H9 (cell line): ENCODE results near the gene CACNA1F. TPM values are rescaled to one million over a fixed set of nuclear protein-coding genes. Genes with fewer than 3 reads are reported as not detected.

Experiments used
- DNase-seq: peaks from one replicate; pipeline ENCODE4 v3.0.0-alpha.2; 2017
- H2AFZ ChIP-seq: one replicate; pipeline ENCODE4 v1.6.1; 2013; ENCODE audit warnings: mild to moderate bottlenecking, low read length, control low read depth, moderate library complexity
- H2AK5ac ChIP-seq: 2 replicates; pipeline ENCODE4 v1.6.1; 2013; ENCODE audit warnings: low read length, control low read depth, mixed read lengths; ENCODE audit not compliant: insufficient read length
- H2BK120ac ChIP-seq: one replicate; pipeline ENCODE4 v1.6.1; 2013; ENCODE audit warnings: low read depth, mild to moderate bottlenecking, low read length, control low read depth, inconsistent platforms; ENCODE audit not compliant: poor library complexity, severe bottlenecking
- H2BK12ac ChIP-seq: 2 replicates; pipeline ENCODE4 v1.6.1; 2013; ENCODE audit warnings: low read length, control low read depth, mixed read lengths, low read depth; ENCODE audit not compliant: insufficient read length
- H2BK15ac ChIP-seq: 2 replicates; pipeline ENCODE4 v1.6.1; 2013; ENCODE audit warnings: low read depth, low read length, control low read depth
- H2BK20ac ChIP-seq: one replicate; pipeline ENCODE4 v1.6.1; 2013; ENCODE audit warnings: low read depth, mild to moderate bottlenecking, low read length, control low read depth, inconsistent platforms; ENCODE audit not compliant: poor library complexity, severe bottlenecking
- H2BK5ac ChIP-seq: 2 replicates; pipeline ENCODE4 v1.6.1; 2013; ENCODE audit warnings: low read length, control low read depth, mixed read lengths; ENCODE audit not compliant: insufficient read length
- H3K14ac ChIP-seq: 2 replicates; pipeline ENCODE4 v1.6.1; 2013; ENCODE audit warnings: low read length, control low read depth; ENCODE audit not compliant: insufficient read depth
- H3K18ac ChIP-seq: 2 replicates; pipeline ENCODE4 v1.6.1; 2013; ENCODE audit warnings: low read depth, mild to moderate bottlenecking, mixed read lengths, low read length, control low read depth; ENCODE audit not compliant: insufficient read length
- H3K23ac ChIP-seq: 2 replicates; pipeline ENCODE4 v1.6.1; 2013; ENCODE audit warnings: low read length, control low read depth, mixed read lengths, low read depth; ENCODE audit not compliant: insufficient read length
- H3K23me2 ChIP-seq: 2 replicates; pipeline ENCODE4 v1.6.1; 2013; ENCODE audit warnings: low read depth, mild to moderate bottlenecking, mixed read lengths, low read length, control low read depth; ENCODE audit not compliant: insufficient read length, poor library complexity, severe bottlenecking
- H3K27ac ChIP-seq: 2 replicates; pipeline ENCODE4 v1.5.1; 2013; ENCODE audit warnings: low read length, control low read depth, mixed read lengths, low read depth; ENCODE audit not compliant: insufficient read length
- H3K27me3 ChIP-seq: 2 replicates; pipeline ENCODE4 v1.6.1; 2013; ENCODE audit warnings: low read length, control low read depth, inconsistent platforms; ENCODE audit not compliant: insufficient read depth
- H3K4ac ChIP-seq: 2 replicates; pipeline ENCODE4 v1.6.1; 2013; ENCODE audit warnings: low read depth, mild to moderate bottlenecking, control low read depth, inconsistent platforms, low read length, moderate library complexity
- H3K4me1 ChIP-seq: 2 replicates; pipeline ENCODE4 v1.6.1; 2013; ENCODE audit warnings: low read length, control low read depth, inconsistent platforms; ENCODE audit not compliant: insufficient read depth
- H3K4me2 ChIP-seq: 2 replicates; pipeline ENCODE4 v1.6.1; 2013; ENCODE audit warnings: low read length, control low read depth, mixed read lengths; ENCODE audit not compliant: insufficient read length, insufficient read depth
- H3K56ac ChIP-seq: 2 replicates; pipeline ENCODE4 v1.6.1; 2013; ENCODE audit warnings: low read depth, mild to moderate bottlenecking, mixed read lengths, low read length, control low read depth; ENCODE audit not compliant: insufficient read length
- H3K79me1 ChIP-seq: 2 replicates; pipeline ENCODE4 v1.6.1; 2013; ENCODE audit warnings: low read depth, mild to moderate bottlenecking, moderate library complexity, low read length, control low read depth, inconsistent platforms; ENCODE audit not compliant: insufficient read depth, poor library complexity, severe bottlenecking
- H3K79me2 ChIP-seq: 2 replicates; pipeline ENCODE4 v1.6.1; 2013; ENCODE audit warnings: low read length, control low read depth, inconsistent platforms; ENCODE audit not compliant: insufficient read depth
- H3K9ac ChIP-seq: 2 replicates; pipeline ENCODE4 v1.6.1; 2013; ENCODE audit warnings: low read length, control low read depth, mixed read lengths; ENCODE audit not compliant: insufficient read length; ENCODE audit errors: extremely low read depth
- H3K9me3 ChIP-seq: one replicate; pipeline ENCODE4 v1.6.1; 2013; ENCODE audit warnings: low read depth, low read length, inconsistent platforms; ENCODE audit not compliant: control insufficient read depth
- H3T11ph ChIP-seq: one replicate; pipeline ENCODE4 v1.6.1; 2013; ENCODE audit warnings: mild to moderate bottlenecking, low read length, control low read depth, inconsistent platforms
- H4K20me1 ChIP-seq: one replicate; pipeline ENCODE4 v1.6.1; 2013; ENCODE audit not compliant: control insufficient read depth, insufficient read length, insufficient read depth
- H4K5ac ChIP-seq: 2 replicates; pipeline ENCODE4 v1.6.1; 2013; ENCODE audit warnings: low read depth, mild to moderate bottlenecking, mixed read lengths, low read length, control low read depth; ENCODE audit not compliant: insufficient read length
- H4K8ac ChIP-seq: replicated peaks from 2 replicates; pipeline ENCODE4 v1.6.1; 2013; ENCODE audit warnings: low read length, control low read depth, mixed read lengths, low read depth; ENCODE audit not compliant: insufficient read length
- H4K91ac ChIP-seq: 2 replicates; pipeline ENCODE4 v1.6.1; 2013; ENCODE audit warnings: low read depth, mild to moderate bottlenecking, moderate library complexity, mixed read lengths, low read length, control low read depth; ENCODE audit not compliant: insufficient read length
- H3K27ac Mint-ChIP-seq, 3 experiments: 2 replicates in 2 of 3; 3 replicates in 1 of 3; pipeline ENCODE4 v1.8.0; 2020 to 2021; ENCODE audit warnings: mixed read lengths in 3 of 3, mild to moderate bottlenecking in 1 of 3, moderate library complexity in 1 of 3
- H3K27me3 Mint-ChIP-seq: 2 replicates; pipeline ENCODE4 v1.8.0; 2021; ENCODE audit warnings: low read depth, mild to moderate bottlenecking, moderate library complexity, mixed read lengths
- H3K36me3 Mint-ChIP-seq, 3 experiments: 2 replicates in 2 of 3; 3 replicates in 1 of 3; pipeline ENCODE4 v1.8.0; 2020 to 2021; ENCODE audit warnings: low read depth in 3 of 3, mixed read lengths in 3 of 3; ENCODE audit not compliant: insufficient read depth in 1 of 3
- H3K4me1 Mint-ChIP-seq, 2 experiments: 2 replicates each; pipeline ENCODE4 v1.8.0; 2020; ENCODE audit warnings: mixed read lengths in 2 of 2
- H3K4me3 Mint-ChIP-seq, 2 experiments: 2 replicates in 1 of 2; 3 replicates in 1 of 2; pipeline ENCODE4 v1.8.0; 2020 to 2021; ENCODE audit warnings: mild to moderate bottlenecking in 2 of 2, mixed read lengths in 2 of 2, moderate library complexity in 1 of 2
- H3K9me3 Mint-ChIP-seq, 2 experiments: 2 replicates in 1 of 2; 3 replicates in 1 of 2; pipeline ENCODE4 v1.8.0; 2020; ENCODE audit warnings: mild to moderate bottlenecking in 2 of 2, mixed read lengths in 2 of 2, moderate library complexity in 1 of 2
- WGBS: extraction: QIAGEN DNeasy Blood & Tissue Kit; methylation state at CpG from one replicate; pipeline ENCODE4 v1.1.7; 2013; ENCODE audit warnings: missing lambda C conversion rate, low lambda C conversion rate, mixed read lengths; ENCODE audit not compliant: insufficient read length; ENCODE audit errors: extremely low coverage; 5-methylcytosine and 5-hydroxymethylcytosine counted together
- total RNA-seq: library from RNA; stranded (reverse); gene quantifications from 2 replicates; pipeline ENCODE4 v1.2.1, GENCODE V29; 2021
- TF ChIP-seq, protein P1 (sequence below): fragments of 200-600 bp; sonication (generic); conservative IDR thresholded peaks from 3 replicates; pipeline ENCODE4 v1.8.0; 2021; ENCODE audit warnings: antibody characterized with exemption, mild to moderate bottlenecking

The CACNA1F gene
- total RNA-seq, 1 experiment from 2014 or later, result 1.4 TPM

GRCh38 chrX:49202022-49202421 is 31.1 kb downstream of the CACNA1F start:
- Histone ChIP-seq H3K4me2 (no peak overlapping the region), H3K4ac (no peak overlapping the region), H4K5ac (no peak overlapping the region), H3K9me3 (peaks cover 28% of the 10 kb centered on the region), H3K56ac (no peak overlapping the region), H2BK120ac (no peak overlapping the region), H3K18ac (no peak overlapping the region), H3K27me3 (no peaks in the 10 kb centered on the region), H3K79me2 (no peaks in the 10 kb centered on the region), H2BK12ac (no peak overlapping the region), H3K27ac (no peak overlapping the region), H2BK5ac (no peak overlapping the region), H4K20me1 (no peaks in the 10 kb centered on the region), H2BK20ac (no peak overlapping the region), H4K91ac (no peak overlapping the region), H3K4me1 (no peaks in the 10 kb centered on the region), H3K14ac (no peak overlapping the region), H4K8ac (no peak overlapping the region), H2AK5ac (no peak overlapping the region), H3K9ac (no peak overlapping the region), H2AFZ (no peak overlapping the region), H3K79me1 (no peaks in the 10 kb centered on the region), H2BK15ac (no peak overlapping the region), H3K23me2 (peaks cover 14% of the 10 kb centered on the region), H3K23ac (no peak overlapping the region), H3T11ph (no peak overlapping the region)
- peaks cover 0 to 11% (median 5%) of the 10 kb centered on the region in 3 experiments; a peak in 5 of 7 replicates for H3K36me3 Mint-ChIP-seq
- peaks cover 11 to 27% of the 10 kb centered on the region in 2 experiments; a peak in 3 of 4 replicates for H3K4me1 Mint-ChIP-seq
- H3K27me3 Mint-ChIP-seq, result peaks cover 17% of the 10 kb centered on the region
- no peak overlapping the region for H3K27ac Mint-ChIP-seq
- peaks cover 67 to 81% of the 10 kb centered on the region in 2 experiments for H3K9me3 Mint-ChIP-seq
- no peak overlapping the region for H3K4me3 Mint-ChIP-seq
- DNase-seq, result no peak
- TF ChIP-seq, protein P1, sequence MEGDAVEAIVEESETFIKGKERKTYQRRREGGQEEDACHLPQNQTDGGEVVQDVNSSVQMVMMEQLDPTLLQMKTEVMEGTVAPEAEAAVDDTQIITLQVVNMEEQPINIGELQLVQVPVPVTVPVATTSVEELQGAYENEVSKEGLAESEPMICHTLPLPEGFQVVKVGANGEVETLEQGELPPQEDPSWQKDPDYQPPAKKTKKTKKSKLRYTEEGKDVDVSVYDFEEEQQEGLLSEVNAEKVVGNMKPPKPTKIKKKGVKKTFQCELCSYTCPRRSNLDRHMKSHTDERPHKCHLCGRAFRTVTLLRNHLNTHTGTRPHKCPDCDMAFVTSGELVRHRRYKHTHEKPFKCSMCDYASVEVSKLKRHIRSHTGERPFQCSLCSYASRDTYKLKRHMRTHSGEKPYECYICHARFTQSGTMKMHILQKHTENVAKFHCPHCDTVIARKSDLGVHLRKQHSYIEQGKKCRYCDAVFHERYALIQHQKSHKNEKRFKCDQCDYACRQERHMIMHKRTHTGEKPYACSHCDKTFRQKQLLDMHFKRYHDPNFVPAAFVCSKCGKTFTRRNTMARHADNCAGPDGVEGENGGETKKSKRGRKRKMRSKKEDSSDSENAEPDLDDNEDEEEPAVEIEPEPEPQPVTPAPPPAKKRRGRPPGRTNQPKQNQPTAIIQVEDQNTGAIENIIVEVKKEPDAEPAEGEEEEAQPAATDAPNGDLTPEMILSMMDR, result no peak
- WGBS, result no CpG with 5 or more reads among the region's 2 CpGs
